ENCODE measurements around the gene SOCS4.
"Not testable (repeated sequence)": the region's sequence is repeated elsewhere in the genome, so short reads cannot be mapped to it uniquely, and the experiment has no call there.

The SOCS4 gene

GRCh38 chr14:55057919-55058318, 30.9 kb downstream of the SOCS4 start:
- H3K4me3 ChIP-seq (replicated peaks in 1 of 2; ENCODE audit: low read depth in 2 of 2, low read length in 2 of 2): no peak overlapping the region
- DNase-seq (ENCODE audit: low read depth in 2 of 2): no peak
- TF ChIP-seq CTCF (IDR thresholded peaks at IDR 0.05; ENCODE audit: low read depth, low read length): no peak

- no peak overlapping the region for H3K4me3 ChIP-seq (replicated peaks in 1 of 2; ENCODE audit: low read depth in 2 of 2, low read length in 2 of 2)
- TF ChIP-seq CTCF (IDR thresholded peaks at IDR 0.05; ENCODE audit: low read depth, low read length): no peak
- DNase-seq (ENCODE audit: low read depth in 2 of 2): no peak
Measured at GRCh38 chr14:55059333-55059732, 32.3 kb downstream of the SOCS4 start.

- DNase-seq (ENCODE audit: low read depth in 2 of 2): no peak
- no peak overlapping the region for H3K4me3 ChIP-seq (replicated peaks in 1 of 2; ENCODE audit: low read depth in 2 of 2, low read length in 2 of 2)
- TF ChIP-seq CTCF (IDR thresholded peaks at IDR 0.05; ENCODE audit: low read depth, low read length): no peak
Measured at GRCh38 chr14:55062517-55063351, 35.7 kb downstream of the SOCS4 start.

DNA sequence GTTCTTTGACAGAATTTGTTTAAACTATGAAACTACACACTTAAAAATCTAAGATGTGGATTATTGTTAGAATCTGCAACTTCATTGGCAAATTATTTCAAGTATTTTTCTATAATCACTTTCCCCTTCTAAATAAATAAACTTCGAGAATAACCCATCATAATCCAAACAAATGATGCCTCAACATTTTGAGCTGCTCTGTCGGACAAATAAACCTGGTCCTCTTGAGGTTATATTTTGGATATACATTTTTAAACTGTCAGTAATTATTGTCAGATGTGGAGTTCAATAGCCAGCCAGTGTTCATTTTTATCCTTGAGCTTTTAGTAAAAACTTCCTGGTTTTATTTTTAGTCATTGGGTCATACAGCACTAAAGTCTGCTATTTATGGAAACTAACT, 37.9 kb downstream of the SOCS4 start:
- not testable (repeated sequence) for DNase-seq (ENCODE audit: low read depth in 2 of 2); H3K4me3 ChIP-seq (replicated peaks in 1 of 2; ENCODE audit: low read depth in 2 of 2, low read length in 2 of 2)

DNA sequence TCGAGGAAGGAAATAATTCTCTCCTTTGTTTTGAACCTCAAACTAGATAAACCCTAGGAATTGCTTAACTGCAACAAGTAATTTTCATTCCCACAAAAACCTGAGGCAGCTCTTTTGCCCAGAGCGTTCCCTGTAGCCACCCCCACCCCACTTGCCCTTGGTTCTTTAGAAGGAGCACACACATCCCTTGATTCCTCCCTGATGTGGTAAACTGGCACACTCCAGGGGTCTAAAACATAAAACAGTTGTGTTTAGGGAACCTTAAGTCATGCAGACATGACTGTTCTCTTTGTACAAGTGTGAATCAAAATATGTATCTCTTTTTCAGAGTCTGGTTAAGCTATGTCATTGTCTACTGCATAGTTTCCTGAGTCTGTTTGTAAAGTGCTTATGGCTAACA, 38.4 kb downstream of the SOCS4 start:
- no peak overlapping the region for H3K4me3 ChIP-seq (replicated peaks in 1 of 2; ENCODE audit: low read depth in 2 of 2, low read length in 2 of 2)
- no peak for DNase-seq (ENCODE audit: low read depth in 2 of 2)
- no peak for TF ChIP-seq CTCF (IDR thresholded peaks at IDR 0.05; ENCODE audit: low read depth, low read length)

DNA sequence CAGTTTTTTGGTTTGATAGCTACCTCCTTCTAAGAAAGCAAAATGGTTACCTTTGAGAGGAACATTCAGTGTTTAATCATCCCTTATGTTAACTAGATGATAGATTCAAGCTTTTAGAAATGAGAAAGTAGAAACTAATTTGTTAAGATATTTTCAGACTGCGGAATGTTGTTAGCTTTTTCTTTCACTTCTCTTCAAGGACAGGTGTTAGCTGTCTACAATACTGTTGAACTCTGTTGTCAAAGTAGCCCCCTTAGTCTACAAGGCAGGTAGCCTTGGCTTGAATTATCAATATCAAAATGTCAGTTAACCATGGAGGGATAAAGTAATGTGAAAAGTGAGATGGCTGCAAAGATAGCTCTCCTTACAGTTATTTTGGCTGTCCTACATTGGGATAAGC, 39.2 kb downstream of the SOCS4 start:
- no peak for DNase-seq (ENCODE audit: low read depth in 2 of 2)
- TF ChIP-seq CTCF (IDR thresholded peaks at IDR 0.05; ENCODE audit: low read depth, low read length): no peak
- no peak overlapping the region for H3K4me3 ChIP-seq (replicated peaks in 1 of 2; ENCODE audit: low read depth in 2 of 2, low read length in 2 of 2)

- TF ChIP-seq CTCF (IDR thresholded peaks at IDR 0.05; ENCODE audit: low read depth, low read length): no peak
- no peak for DNase-seq (ENCODE audit: low read depth in 2 of 2)
- no peak overlapping the region for H3K4me3 ChIP-seq (replicated peaks in 1 of 2; ENCODE audit: low read depth in 2 of 2, low read length in 2 of 2)
Measured at GRCh38 chr14:55070981-55071411, 44.0 kb downstream of the SOCS4 start.

Measured in cardiac fibroblast (primary cell).